ENCODE measurements around the gene UBE2O. TPM values are rescaled to one million over a fixed set of nuclear protein-coding genes. Genes with fewer than 3 reads are reported as not detected.

Gene UBE2O
- total RNA-seq, 2 experiments from 2014 or later: 43.4 to 79.6 TPM

- Histone ChIP-seq H3K27ac (ENCODE audit: low read depth, low read length, poor library complexity, severe bottlenecking) (peak overlapping the region; percentile 34), H3K9me3 (ENCODE audit: low read length) (no peaks in the 10 kb centered on the region), H3K9me2 (ENCODE audit: insufficient read depth, low read length) (no peaks in the 10 kb centered on the region), H3K79me2 (ENCODE audit: insufficient read depth, low read depth, low read length) (peaks cover 100% of the 10 kb centered on the region), H3K4me3 (ENCODE audit: low read depth, low read length, poor library complexity, severe bottlenecking) (peak overlapping the region; percentile 56), H2AFZ (ENCODE audit: low read length) (no peak overlapping the region), H3K4me1 (ENCODE audit: insufficient read depth, low read length, poor library complexity, severe bottlenecking) (peaks cover 94% of the 10 kb centered on the region), H3K4me2 (ENCODE audit: low read length) (peak overlapping the region; percentile 86), H3K36me3 (ENCODE audit: insufficient read depth, low read length) (peaks cover 24% of the 10 kb centered on the region; the same call in 1 of the 2 replicates), H4K20me1 (ENCODE audit: insufficient read depth, low read length) (peaks cover 58% of the 10 kb centered on the region)
- no peak for TF ChIP-seq EZH2phosphoT487 (IDR thresholded peaks at IDR 0.05; ENCODE audit: borderline replicate concordance, low read depth, low read length)
- TF ChIP-seq CTCF (conservative IDR thresholded peaks at IDR 0.05; ENCODE audit: low read length): no peak
- POLR2A ChIA-PET: interaction anchor here (0.7 to 1.8 kb wide), 6 partner anchors 9 to 867 kb away, joined by 3 to 12 read pairs (median 3); no protein-coding TSS in a partner anchor
- no peak for DNase-seq (ENCODE audit: low spot score)
- no TSS peak for BruUV-seq (replicated peaks)
- CTCF ChIA-PET (ENCODE audit: unreplicated experiment): interaction anchor here (0.8 to 1.0 kb wide), 3 partner anchors 13 to 48 kb away, joined by 3 read pairs; no protein-coding TSS in a partner anchor
- intact Hi-C loops (cut with micrococcal nuclease; ENCODE audit: unreplicated experiment): no loop called here
These were observed 7.1 kb downstream of the UBE2O start for GRCh38 chr17:76445697-76446448.

- H3K4me1 ChIP-seq (ENCODE audit: insufficient read depth, low read length, poor library complexity, severe bottlenecking): peaks cover 96% of the 10 kb centered on the region
- H3K4me2 ChIP-seq (ENCODE audit: low read length): peak overlapping the region; percentile 86
- H3K4me3 ChIP-seq (ENCODE audit: low read depth, low read length, poor library complexity, severe bottlenecking): peak overlapping the region; percentile 56
- BruUV-seq (replicated peaks): TSS peak; percentile 23
- H3K79me2 ChIP-seq (ENCODE audit: insufficient read depth, low read depth, low read length): peaks cover 100% of the 10 kb centered on the region
- TF ChIP-seq CTCF (conservative IDR thresholded peaks at IDR 0.05; ENCODE audit: low read length) (no peak), EZH2phosphoT487 (IDR thresholded peaks at IDR 0.05; ENCODE audit: borderline replicate concordance, low read depth, low read length) (no peak)
- H3K36me3 ChIP-seq (ENCODE audit: insufficient read depth, low read length): peaks cover 25% of the 10 kb centered on the region; the same call in 1 of the 2 replicates
- intact Hi-C loops (cut with micrococcal nuclease; ENCODE audit: unreplicated experiment): no loop called here
- no peaks in the 10 kb centered on the region for H3K9me2 ChIP-seq (ENCODE audit: insufficient read depth, low read length)
- H3K27ac ChIP-seq (ENCODE audit: low read depth, low read length, poor library complexity, severe bottlenecking): peak overlapping the region; percentile 34
- no peaks in the 10 kb centered on the region for H3K9me3 ChIP-seq (ENCODE audit: low read length)
- POLR2A ChIA-PET: interaction anchor here (0.6 to 1.8 kb wide), 9 partner anchors 8 to 866 kb away, joined by 3 to 12 read pairs (median 3); no protein-coding TSS in a partner anchor
- CTCF ChIA-PET (ENCODE audit: unreplicated experiment): interaction anchor here (1.0 to 1.1 kb wide), 2 partner anchors 10 to 34 kb away, joined by 3 read pairs; no protein-coding TSS in a partner anchor
- H4K20me1 ChIP-seq (ENCODE audit: insufficient read depth, low read length): peaks cover 56% of the 10 kb centered on the region
- no peak overlapping the region for H2AFZ ChIP-seq (ENCODE audit: low read length)
- no peak for DNase-seq (ENCODE audit: low spot score)
These were observed 8.2 kb downstream of the UBE2O start for GRCh38 chr17:76444518-76445311.
